HG02798 (cell line): ENCODE measurements around the gene SARDH.
"Not testable (repeated sequence)": the region's sequence is repeated elsewhere in the genome, so short reads cannot be mapped to it uniquely, and the experiment has no call there.

Source experiments
- ATAC-seq: cut with Tn5 transposase; IDR thresholded peaks from one replicate; pipeline ENCODE4 v1.9.1; 2021; ENCODE audit warnings: mild to moderate bottlenecking; ENCODE audit not compliant: unreplicated experiment, poor library complexity

SARDH gene

DNA sequence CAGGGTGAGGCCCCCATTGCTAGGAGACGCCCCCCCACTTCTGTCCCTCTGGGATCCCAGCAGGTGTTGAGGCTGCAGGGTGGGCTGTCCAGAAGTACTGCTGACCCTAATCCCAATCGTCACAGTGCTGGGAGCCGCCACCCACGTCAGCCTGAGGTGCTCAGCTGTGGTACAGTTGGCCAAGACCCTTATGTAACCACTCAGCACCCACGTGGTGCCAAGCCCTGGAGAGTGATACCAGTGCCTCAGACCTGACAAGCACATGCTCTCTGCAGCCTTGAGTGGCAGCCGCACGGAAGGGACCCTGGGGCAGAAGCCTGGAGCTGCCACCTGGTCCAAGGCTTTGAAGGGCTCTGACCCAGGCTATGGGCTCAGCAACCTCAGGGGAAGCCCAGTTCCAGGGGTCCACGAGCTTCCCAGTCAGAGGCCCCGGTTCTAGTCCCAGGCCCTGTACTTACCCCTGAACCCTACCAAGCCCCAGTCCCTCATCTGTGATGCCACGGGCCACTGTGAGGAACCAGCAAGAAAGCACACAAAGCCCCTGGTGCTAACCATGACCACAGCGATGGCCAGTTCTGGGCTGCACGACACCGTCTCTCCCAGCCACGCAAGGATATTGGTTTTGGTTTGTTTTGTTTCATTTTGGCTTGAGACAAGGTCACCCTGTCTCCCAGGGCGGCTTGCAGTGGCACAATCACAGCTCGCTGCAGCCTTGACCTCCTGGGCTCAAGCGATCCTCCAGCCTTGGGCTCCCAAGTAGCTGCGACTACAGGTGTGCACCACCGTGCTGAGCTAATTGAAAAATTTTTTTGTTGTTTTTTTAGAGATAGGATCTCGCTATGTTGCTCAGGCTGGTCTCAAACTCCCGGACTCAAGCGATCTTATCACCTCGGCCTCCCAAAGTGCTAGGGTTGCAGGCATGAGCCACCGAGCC is 51.2 kb downstream of the SARDH start:
- no peak for ATAC-seq

DNA sequence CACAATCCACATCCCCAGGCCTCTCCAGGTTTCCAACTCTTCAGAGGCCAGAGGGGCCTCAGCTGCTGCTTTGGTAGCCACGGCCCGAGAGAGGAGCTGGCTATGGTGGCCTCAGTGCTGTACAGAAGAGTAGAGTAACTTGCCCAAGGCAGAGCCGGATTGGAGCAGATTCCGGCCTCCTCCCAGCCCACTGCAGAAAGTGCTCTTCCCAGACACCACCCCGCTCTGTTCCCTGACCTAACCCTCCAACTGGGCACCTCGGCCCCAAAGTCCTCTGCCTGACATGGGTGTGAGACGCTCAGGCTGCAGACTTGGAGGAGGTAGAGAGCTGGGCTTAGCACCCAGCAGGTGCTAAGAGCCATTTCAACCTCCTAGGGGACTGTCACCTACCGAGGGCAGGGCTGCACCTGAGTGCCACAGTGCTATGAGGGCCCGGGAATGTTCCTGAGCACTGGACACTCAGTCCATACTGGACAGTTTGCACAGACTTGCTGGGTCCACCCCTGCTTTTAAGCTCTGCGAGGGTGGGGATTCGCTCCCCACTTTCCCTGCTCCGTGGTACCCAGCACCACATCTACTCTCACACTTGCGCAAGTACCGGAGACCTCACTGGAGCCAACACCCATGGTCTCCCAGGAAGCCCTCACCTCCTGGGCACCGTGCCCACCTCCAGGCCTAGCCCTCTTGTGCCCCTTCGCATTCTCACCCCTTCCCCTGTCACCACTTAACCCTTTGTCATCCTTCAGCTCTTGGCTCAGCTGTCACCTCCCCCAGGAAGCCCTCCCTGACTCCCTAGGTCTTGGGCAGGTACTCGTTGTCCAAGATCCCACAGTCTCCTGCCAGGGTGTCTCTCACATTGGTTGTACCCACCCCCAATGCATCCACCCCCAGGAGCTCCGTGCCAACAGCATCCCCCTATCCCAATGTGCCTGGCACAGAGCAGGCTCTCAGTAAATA is 52.2 kb downstream of the SARDH start:
- ATAC-seq, result no peak

DNA sequence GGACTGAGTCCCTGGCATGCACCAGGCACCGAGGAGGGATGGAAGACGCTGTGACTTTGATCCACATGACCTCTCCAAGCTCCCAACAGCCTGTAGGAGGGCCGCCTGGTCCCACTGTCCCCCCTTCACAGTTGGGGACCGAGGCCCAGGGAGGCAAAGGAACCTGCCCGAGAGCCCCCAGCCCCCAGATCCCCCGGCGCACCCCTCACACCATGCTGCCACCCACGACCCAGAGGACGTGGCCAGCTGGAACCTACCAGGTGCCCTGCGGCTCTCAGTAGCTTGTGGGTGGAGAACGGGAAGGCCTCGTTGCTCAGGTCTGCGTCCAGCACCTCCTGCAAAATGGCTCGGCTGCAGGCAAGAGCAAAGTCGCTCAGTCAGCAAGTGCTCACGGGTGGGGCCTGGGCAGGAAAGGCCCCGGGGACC is 53.2 kb downstream of the SARDH start:
- no peak for ATAC-seq

DNA sequence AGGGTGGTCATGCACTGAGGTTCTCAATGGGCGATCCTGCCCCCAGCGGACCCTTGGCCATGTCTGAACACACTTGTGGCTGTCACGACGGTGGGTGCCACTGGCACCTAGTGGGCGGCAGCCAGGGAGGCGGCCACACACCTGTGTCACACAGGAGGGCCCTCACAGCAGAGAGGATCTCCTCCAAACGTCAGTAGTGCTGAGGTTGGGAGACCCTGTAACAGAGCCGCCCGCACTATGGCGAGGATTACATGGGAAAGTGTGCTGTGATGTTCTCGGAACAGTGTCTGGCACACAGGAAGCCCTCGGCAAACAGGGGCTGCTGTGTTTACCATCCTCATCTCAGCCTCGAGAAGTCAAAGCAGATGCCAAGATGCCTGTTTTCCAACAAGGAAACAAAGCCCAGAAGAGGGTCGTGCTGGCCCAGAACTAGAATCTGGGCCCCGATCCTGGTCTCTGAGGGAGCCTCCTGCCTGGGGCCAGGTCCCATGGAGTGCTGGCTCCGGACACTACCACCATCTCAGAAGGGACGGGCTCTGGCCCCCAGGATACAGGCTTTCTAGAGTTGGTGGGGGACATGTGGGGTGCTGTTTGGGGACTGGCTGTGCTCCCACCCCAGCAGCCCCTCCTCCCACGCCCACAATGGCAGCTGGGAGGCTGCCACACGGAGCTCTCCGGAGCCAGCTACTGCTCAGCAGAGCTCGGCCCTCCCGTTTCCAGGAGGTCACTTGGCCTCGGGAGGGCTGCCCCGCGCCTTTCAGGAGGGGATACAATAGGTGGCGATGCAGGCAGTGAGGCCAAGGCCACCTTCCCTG is 53.8 kb downstream of the SARDH start:
- no peak for ATAC-seq

GRCh38 chr9:133683586-133684120 is 54.5 kb downstream of the SARDH start:
- ATAC-seq, result no peak

- ATAC-seq, result no peak
These were observed 55.1 kb downstream of the SARDH start for GRCh38 chr9:133682818-133683585.

DNA sequence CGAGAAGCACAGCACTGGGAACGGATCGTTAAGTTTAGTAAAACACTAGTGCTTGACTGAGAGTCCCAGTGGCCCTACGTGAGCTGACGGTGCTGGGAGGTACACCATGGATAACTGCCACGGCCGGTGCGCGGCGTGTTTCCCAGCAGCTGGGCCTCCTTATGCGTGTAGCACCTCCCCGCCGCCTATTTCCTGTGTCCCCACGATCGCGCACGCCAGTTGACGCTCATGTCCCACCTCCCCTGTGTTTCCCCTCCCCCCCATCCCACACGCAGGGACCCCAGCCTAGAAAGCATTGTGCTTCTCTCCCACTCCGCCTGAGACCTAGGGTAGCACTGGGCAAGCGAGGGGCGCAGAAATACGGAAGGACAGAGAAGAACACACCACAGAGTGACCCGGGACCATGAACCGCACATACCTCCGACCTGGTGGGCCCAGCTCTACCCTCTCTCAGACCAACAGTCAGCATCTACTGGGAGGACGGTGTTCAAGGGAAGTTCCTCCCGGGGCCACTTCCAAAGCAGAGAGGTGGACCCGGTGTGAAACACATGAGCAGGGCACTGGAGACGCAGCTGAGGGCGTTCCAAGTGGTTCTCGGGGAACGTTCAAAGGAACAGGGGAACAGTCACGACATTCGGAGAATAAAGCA is 56.4 kb downstream of the SARDH start:
- ATAC-seq, result no peak

DNA sequence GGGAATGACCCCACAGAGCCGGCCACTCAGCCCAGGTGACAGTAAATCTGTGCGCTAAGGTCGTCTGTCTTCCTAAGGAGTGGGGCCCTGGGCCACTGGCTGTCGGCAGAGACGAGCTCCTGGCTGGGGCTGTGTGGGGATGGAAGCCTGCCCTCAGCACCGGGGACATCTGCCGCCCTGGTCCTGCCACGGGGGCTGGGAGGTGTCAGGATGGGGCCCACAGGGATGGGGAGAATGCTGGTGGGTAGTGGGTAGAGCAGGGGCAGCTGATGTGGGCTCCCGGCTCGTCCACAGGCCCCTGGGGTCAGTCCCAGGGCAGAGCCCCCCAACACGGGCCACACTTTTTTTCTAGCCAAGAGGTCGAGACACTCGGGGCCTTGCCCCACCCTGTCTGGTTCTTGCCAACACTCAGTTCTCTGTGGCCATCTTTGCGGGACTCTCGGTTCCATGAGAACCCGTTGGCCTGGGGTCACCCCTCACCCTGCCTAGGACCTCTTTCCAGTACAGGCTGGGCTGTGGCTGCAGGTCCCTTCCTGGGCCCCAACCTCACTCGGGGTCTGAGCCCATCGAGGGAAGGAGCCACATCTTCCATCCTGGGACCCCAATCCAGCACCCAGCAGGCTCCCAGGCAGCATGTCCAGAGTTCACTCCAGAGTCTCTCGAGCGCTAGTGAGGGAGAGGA is 57.0 kb downstream of the SARDH start:
- no peak for ATAC-seq

- ATAC-seq, result no peak
These were observed 57.7 kb downstream of the SARDH start for GRCh38 chr9:133680250-133680975.

DNA sequence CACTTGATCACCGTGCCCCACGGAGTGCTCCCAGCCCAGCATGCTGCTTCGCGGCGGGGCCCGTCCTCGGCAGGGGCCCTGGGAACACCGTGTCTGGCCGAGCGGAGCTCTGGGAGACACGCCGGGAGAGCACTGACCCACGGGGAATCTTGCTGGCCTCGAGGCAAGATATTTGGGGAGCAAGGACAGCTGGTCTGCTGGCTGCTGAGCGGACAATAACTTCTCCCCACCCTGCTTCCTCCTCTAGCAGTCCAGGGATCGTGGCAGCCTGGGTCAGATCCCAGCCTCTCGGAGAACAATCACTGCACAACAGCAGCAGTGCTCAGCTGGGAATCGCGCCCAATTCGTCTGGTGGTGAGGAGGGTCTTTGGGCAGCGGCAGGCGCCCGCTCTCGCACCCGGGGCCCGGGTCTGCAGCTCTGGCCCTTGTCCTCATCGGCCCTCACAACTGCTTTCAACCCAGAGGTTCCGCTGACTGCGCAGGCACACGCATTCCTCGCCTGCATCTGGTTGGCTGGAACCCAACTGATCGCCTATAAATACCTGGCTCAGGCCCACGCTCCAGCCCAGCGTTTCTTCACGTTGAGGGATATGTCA is 58.6 kb downstream of the SARDH start:
- no peak for ATAC-seq

GRCh38 chr9:133679056-133679455 is 59.1 kb downstream of the SARDH start:
- no peak for ATAC-seq

DNA sequence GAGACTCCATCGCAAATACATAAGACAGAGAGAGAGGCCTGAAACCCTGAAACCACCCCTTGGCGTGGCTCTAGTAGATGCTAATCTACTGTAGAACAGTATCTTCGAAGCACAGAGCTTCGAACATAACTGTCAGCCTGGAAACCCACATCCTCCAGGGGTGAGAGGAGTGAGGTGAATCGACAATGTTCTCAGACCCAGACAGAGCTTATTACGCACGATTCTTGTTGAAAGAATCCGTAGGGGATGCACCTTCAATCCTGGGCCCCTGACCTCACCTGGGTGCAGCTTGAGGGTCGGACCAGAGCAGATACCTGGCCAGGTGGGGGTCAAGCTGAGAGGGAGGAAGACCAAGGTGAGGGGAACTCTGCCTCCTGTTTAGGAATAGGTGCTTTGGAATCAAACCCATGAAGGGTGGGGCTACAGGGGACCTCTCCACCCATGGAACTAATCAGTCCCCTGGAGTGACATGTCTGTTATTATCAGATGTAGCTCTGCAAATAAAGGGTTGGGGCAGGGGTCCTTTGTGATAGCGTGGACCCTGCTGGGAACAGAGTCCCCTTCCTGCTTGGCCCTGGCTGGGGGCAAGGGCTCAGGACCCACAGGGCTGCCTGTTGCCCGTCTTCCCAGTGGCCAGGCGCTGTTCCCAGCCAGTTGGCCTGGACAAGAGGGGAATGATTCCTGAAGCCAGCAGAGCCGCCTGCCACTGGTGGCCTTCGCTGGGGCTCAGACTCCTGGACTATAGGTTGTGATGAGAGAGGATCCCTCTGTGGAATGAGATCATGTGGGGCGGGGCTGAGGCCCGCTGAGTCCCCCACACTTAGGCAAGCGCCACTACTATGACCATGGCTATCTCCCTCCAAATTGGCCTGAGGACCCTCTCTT is 60.8 kb downstream of the SARDH start:
- ATAC-seq, result no peak

DNA sequence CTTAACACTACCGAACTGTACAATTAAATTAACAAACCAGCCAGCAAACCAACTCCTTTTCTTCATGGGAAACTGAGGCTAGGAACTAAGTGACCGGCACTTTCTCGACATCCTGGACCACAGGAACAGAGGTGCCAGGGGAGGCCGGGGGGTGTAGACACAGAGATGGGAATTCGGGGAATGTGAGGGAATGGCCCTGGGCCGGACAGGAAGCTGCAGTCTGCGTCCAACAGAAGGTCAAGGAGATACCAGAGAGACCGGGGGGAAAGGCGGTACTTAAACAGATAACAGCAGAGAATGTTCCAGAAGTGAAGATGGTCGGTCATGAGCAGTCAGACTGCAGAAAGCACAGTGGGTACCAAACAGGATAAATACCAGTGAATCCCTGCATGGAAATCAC is 61.7 kb downstream of the SARDH start:
- no peak for ATAC-seq

DNA sequence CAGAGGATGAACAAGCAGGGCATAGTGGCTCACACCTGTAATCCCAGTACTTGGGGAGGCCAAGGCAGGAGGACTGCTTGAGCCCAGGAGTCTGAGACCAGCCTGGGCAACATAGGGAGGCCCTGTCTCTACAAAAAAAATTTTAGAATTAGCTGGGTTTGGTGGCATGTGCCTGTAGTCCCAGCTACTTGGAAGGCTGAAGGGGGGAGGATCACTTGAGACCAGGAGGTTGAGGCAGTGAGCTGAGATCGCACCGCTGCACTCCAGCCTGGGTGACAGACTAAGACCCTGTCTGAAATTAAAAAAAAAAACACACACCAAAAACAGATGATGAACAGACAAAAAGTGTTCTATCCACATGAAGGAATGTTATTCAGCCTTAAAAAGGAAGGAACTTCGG is 62.4 kb downstream of the SARDH start:
- not testable (repeated sequence) for ATAC-seq

- ATAC-seq, result no peak
These were observed 64.1 kb downstream of the SARDH start for GRCh38 chr9:133674091-133674490.

GRCh38 chr9:133673258-133673655 is 64.9 kb downstream of the SARDH start:
- no peak for ATAC-seq
